NCI-H128 (cell line): ENCODE results near the gene ELOVL1.
A peak's percentile ranks its signal among the peaks of the same experiment; 100 is the strongest.

Experiments
- DNase-seq: peaks from one replicate; lab custom pipeline; 2025; ENCODE audit not compliant: unreplicated experiment; lab: John Stamatoyannopoulos, UW

The ELOVL1 gene

GRCh38 chr1:43358121-43358745 lies 9.6 kb downstream of the ELOVL1 start:
- no peak for DNase-seq

GRCh38 chr1:43357251-43357650 lies 10.6 kb downstream of the ELOVL1 start:
- DNase-seq: no peak

GRCh38 chr1:43354936-43355335 lies 12.9 kb downstream of the ELOVL1 start:
- no peak for DNase-seq

GRCh38 chr1:43354471-43354870 lies 13.3 kb downstream of the ELOVL1 start:
- no peak for DNase-seq

GRCh38 chr1:43352881-43353280 lies 14.9 kb downstream of the ELOVL1 start:
- no peak for DNase-seq

- no peak for DNase-seq
These were observed 15.5 kb downstream of the ELOVL1 start for GRCh38 chr1:43352351-43352705.

GRCh38 chr1:43351421-43352350 lies 16.1 kb downstream of the ELOVL1 start:
- no peak for DNase-seq

- no peak for DNase-seq
These were observed 16.8 kb downstream of the ELOVL1 start for GRCh38 chr1:43350976-43351375.

GRCh38 chr1:43349594-43350306 lies 18.1 kb downstream of the ELOVL1 start:
- no peak for DNase-seq

GRCh38 chr1:43348809-43349593 lies 18.8 kb downstream of the ELOVL1 start:
- peak; percentile 94 for DNase-seq

- no peak for DNase-seq
These were observed 19.4 kb downstream of the ELOVL1 start for GRCh38 chr1:43348343-43348808.

GRCh38 chr1:43346636-43347035 lies 21.2 kb downstream of the ELOVL1 start:
- no peak for DNase-seq

- no peak for DNase-seq
These were observed 22.7 kb downstream of the ELOVL1 start for GRCh38 chr1:43345120-43345519.

GRCh38 chr1:43344267-43344850 lies 23.5 kb downstream of the ELOVL1 start:
- no peak for DNase-seq

- DNase-seq: no peak
These were observed 27.3 kb downstream of the ELOVL1 start for GRCh38 chr1:43340559-43340958.

GRCh38 chr1:43339584-43340232 lies 28.1 kb downstream of the ELOVL1 start:
- DNase-seq: no peak

- no peak for DNase-seq
These were observed 29.8 kb downstream of the ELOVL1 start for GRCh38 chr1:43338001-43338400.

GRCh38 chr1:43337588-43337987 lies 30.2 kb downstream of the ELOVL1 start, which contains the start of gene MPL:
TSS of gene MPL (plus strand) at chr1:43337818. CDS start at chr1:43337849, 31 bp downstream.
- no peak for DNase-seq

GRCh38 chr1:43334453-43335205 lies 33.2 kb downstream of the ELOVL1 start:
- no peak for DNase-seq
